ENCODE measurements around the gene SBF2. TPM values are rescaled to one million over a fixed set of nuclear protein-coding genes. Genes with fewer than 3 reads are reported as not detected.

The SBF2 gene
- total and polyA plus RNA-seq, 10 donors: 3.6 to 70.9 (median 57.1) TPM

DNA sequence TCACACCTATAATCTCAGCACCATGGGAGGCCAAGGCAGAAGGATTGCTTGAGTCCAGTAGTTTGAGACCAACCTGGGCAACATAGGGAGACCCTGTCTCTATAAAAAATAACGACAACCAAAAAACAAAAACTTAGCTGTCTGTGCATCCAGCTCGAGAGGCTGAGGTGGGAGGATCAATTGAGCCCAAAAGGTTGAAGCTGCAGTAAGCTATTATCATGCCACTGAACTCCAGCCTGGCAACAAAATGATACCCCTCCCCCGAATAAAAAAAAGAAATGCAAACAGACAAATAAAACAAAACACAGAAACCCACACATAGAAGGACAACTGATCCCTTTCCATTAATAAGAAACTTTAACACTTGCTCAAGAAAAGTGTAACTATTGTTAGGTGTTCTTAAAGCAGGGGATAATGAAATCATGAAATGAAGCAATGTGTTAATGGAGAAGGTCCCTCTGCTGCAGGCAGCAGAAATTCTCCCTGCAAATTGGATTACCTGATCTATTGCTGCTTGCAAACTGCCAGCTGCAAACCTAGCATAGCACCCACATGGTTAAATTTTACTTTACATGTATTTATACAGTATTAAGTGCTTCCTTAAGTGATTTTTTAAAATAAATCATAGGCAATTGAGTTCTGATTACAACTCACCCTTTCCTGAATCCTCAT, 226.3 kb downstream of the SBF2 start:
- Histone ChIP-seq H3K9me3 (peaks cover 0 to 6% (median 2%) of the 10 kb centered on the region in 8 donors), H3K4me1 (no peaks in the 10 kb centered on the region), H3K36me3 (no peaks in the 10 kb centered on the region), H3K4me3 (no peak overlapping the region), H3K27ac (no peak overlapping the region), H3K27me3 (replicated peaks in 1 of 7) (no peaks in the 10 kb centered on the region)
- intact Hi-C loops (cut with DNase I; ENCODE audit: low total_unique reads): no loop called here
- no peak for TF ChIP-seq POLR2AphosphoS5 (IDR thresholded peaks at IDR 0.05)
- no peak for TF ChIP-seq POLR2A (IDR thresholded peaks at IDR 0.05)
- TF ChIP-seq, protein P1, sequence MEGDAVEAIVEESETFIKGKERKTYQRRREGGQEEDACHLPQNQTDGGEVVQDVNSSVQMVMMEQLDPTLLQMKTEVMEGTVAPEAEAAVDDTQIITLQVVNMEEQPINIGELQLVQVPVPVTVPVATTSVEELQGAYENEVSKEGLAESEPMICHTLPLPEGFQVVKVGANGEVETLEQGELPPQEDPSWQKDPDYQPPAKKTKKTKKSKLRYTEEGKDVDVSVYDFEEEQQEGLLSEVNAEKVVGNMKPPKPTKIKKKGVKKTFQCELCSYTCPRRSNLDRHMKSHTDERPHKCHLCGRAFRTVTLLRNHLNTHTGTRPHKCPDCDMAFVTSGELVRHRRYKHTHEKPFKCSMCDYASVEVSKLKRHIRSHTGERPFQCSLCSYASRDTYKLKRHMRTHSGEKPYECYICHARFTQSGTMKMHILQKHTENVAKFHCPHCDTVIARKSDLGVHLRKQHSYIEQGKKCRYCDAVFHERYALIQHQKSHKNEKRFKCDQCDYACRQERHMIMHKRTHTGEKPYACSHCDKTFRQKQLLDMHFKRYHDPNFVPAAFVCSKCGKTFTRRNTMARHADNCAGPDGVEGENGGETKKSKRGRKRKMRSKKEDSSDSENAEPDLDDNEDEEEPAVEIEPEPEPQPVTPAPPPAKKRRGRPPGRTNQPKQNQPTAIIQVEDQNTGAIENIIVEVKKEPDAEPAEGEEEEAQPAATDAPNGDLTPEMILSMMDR (IDR thresholded peaks at IDR 0.05 in 8 of 11, conservative IDR thresholded peaks at IDR 0.05 in 3 of 11): no peak
- 80 to 92% (median 84%) methylated on average over 3 of the region's 3 CpGs for WGBS, 5 donors
- DNase-seq: no peak

DNA sequence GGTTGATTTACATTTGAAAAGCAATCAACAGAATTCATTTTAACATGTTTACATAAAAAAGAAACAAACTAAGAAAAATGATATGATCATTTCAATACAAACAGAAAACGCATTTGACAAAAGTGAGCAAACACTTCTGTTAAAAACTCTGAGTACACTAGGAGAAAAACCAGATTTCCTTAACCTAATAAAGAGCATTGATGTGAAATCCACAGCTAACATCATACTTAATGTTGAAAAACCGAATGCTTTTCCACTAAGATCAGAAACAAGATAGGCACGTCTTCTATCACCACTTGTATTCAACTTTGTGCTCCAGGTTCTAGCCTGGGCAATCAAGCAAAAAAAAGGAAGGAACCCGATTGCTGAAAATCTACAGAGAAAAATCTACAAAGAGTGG, 227.6 kb downstream of the SBF2 start:
- Histone ChIP-seq H3K4me1 (no peaks in the 10 kb centered on the region), H3K27ac (no peak overlapping the region), H3K4me3 (no peak overlapping the region), H3K27me3 (replicated peaks in 1 of 7) (no peaks in the 10 kb centered on the region), H3K36me3 (no peaks in the 10 kb centered on the region), H3K9me3 (peaks cover 0 to 19% (median 15%) of the 10 kb centered on the region in 8 donors)
- TF ChIP-seq, protein P1 (IDR thresholded peaks at IDR 0.05 in 8 of 11, conservative IDR thresholded peaks at IDR 0.05 in 3 of 11): no peak
- no peak for TF ChIP-seq POLR2A (IDR thresholded peaks at IDR 0.05)
- no peak for TF ChIP-seq POLR2AphosphoS5 (IDR thresholded peaks at IDR 0.05)
- WGBS, 5 donors: 77 to 85% (median 77%) methylated on average over 4 of the region's 4 CpGs
- no peak for DNase-seq
- intact Hi-C loops (cut with DNase I; ENCODE audit: low total_unique reads): no loop called here

- DNase-seq: no peak
- TF ChIP-seq POLR2AphosphoS5 (IDR thresholded peaks at IDR 0.05): no peak
- no peak for TF ChIP-seq POLR2A (IDR thresholded peaks at IDR 0.05)
- TF ChIP-seq, protein P1 (IDR thresholded peaks at IDR 0.05 in 8 of 11, conservative IDR thresholded peaks at IDR 0.05 in 3 of 11): no peak
- Histone ChIP-seq H3K27me3 (replicated peaks in 1 of 7) (no peaks in the 10 kb centered on the region), H3K36me3 (no peaks in the 10 kb centered on the region), H3K27ac (no peak overlapping the region), H3K4me1 (no peaks in the 10 kb centered on the region), H3K4me3 (no peak overlapping the region), H3K9me3 (peaks cover 0 to 34% (median 28%) of the 10 kb centered on the region in 8 donors)
- intact Hi-C loops (cut with DNase I; ENCODE audit: low total_unique reads): no loop called here
- WGBS, 5 donors: 84 to 94% (median 91%) methylated on average over 2 of the region's 2 CpGs
Measured at GRCh38 chr11:10064828-10065227, 229.2 kb downstream of the SBF2 start.

DNA sequence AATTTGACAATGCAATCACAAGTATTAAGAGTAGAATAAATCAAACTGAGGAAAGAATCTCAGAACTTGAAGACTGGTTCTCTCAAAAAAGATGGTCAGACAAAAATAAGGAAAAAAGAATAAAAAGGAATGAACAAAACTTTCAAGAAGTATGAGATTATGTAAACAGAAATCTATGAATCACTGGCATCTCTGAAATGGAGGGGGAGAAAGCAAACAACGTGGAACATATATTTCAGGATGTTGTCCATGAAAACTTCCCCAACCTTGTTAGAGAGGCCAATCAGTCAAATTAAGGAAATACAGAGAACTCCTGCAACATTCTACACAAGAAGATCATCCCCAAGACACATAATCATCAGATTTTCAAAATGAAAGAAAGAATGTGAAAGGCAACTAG, 235.7 kb downstream of the SBF2 start:
- H3K4me3 ChIP-seq: no peak overlapping the region
- no peak overlapping the region for H3K27ac ChIP-seq
- 70 to 90% (median 80%) methylated on average over 1 of the region's 1 CpG for WGBS, 5 donors
- H3K4me1 ChIP-seq: no peaks in the 10 kb centered on the region
- DNase-seq: no peak
- H3K9me3 ChIP-seq: peaks cover 4 to 62% (median 51%) of the 10 kb centered on the region in 8 donors
- no peaks in the 10 kb centered on the region for H3K27me3 ChIP-seq (replicated peaks in 1 of 7)
- intact Hi-C loops (cut with DNase I; ENCODE audit: low total_unique reads): no loop called here
- H3K36me3 ChIP-seq: no peaks in the 10 kb centered on the region
- no peak for TF ChIP-seq POLR2A (IDR thresholded peaks at IDR 0.05)
- TF ChIP-seq, protein P1 (IDR thresholded peaks at IDR 0.05 in 8 of 11, conservative IDR thresholded peaks at IDR 0.05 in 3 of 11): no peak
- no peak for TF ChIP-seq POLR2AphosphoS5 (IDR thresholded peaks at IDR 0.05)

Data from spleen (tissue), 11 donors.